Glomerular endothelial cell (primary cell): ENCODE data around the gene LBX2. TPM values are rescaled to one million over a fixed set of nuclear protein-coding genes. Genes with fewer than 3 reads are reported as not detected.

Source experiments
- DNase-seq: peaks from one replicate; pipeline ENCODE4 v3.0.0-alpha.2; 2011; ENCODE audit warnings: low read depth, low spot score; ENCODE audit errors: extremely low read depth
- total RNA-seq: library from RNA; depleted of rRNA; stranded (reverse); fragments of >200 nt; gene quantifications from 2 replicates; pipeline ENCODE4 v1.2.3, GENCODE V29; 2015

Gene LBX2, protein sequence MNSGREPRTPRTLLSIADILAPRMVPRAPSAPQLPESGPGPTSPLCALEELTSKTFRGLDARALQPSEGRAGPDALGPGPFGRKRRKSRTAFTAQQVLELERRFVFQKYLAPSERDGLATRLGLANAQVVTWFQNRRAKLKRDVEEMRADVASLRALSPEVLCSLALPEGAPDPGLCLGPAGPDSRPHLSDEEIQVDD
- 3.9 and 4.3 TPM in 2 replicates for total RNA-seq

DNA sequence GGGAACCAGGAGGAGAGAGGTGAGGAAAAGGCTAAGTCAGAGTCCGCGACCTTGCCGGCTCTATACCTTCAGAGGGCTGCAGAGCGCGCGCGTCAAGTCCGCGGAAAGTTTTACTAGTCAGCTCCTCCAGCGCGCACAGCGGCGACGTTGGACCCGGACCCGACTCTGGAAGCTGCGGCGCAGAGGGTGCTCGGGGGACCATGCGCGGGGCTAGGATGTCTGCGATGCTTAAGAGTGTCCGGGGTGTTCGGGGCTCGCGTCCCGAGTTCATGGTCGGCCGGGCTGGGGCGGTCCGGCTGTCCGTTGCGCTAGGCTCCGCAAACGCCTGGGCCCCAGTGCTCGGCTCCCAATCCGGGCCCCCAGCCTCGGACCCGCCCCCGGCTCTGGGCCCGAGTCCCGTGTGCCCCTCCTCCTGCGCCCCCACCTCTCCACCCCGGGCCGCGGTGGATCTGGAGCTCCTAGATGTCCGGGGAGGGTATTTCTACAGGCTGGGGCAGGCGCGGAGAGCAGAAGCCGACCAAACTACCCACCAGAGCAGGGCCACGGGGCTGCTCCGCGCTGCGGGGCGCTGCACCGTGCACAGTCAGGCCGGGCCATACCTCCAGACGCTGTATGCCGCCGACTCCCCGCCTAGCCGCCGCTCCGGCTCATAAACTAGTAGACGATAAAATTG lies at the start of gene LBX2:
Gene LBX2, minus strand, starts transcription at position 337 of the 673 bp plus-strand sequence. Its CDS starts 66 bp downstream, at position 271.
- no peak for DNase-seq

DNA sequence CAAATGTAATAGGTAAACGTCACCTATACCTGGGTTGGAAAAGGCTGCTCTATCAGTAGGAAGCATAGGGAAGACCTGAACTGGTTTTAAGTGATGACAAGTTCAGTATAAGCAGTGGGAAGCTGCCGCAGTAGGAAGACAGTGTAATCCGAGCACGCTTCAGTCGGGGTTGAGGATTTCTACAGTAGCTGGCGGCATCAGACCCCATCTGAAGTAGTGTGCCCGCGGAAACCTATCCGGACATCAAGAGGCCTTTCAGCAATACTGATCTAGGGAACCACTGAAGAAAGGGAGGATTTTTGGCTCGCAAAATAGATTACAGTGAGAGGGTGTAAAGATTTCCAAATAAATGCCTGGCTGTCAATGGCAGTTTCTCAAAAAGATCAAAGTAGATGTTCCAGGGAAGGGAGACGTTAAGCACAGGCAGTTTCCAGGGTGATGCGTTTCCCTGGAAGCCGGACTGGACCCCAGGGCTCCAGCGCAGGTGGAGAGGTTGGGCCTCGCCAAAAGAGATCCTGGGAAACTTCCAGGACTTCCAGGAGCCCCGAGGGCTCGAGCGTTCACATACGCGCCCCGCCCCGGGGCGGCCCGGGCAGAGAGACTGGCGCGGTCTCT lies 49.0 kb upstream of the LBX2 start:
- no peak for DNase-seq

DNA sequence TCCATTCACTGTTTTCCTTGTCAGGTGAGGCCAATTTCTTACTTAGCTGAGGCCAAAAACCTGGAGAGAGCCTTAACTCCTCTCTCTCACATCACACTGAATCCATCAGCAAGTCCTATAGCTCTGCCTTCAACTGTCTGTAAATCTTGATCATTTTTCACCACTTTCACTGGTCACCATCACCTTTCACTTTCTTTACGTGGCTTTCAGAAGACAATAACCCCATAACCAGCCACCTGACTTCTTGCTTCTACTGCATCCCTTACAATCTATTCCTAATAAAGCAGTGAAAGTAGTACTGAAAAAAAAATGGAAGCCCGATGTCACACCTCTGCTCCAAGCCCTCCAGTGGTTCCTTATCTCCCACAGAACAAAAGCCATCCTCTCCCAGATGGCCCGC lies 46.6 kb upstream of the LBX2 start:
- DNase-seq: no peak

DNA sequence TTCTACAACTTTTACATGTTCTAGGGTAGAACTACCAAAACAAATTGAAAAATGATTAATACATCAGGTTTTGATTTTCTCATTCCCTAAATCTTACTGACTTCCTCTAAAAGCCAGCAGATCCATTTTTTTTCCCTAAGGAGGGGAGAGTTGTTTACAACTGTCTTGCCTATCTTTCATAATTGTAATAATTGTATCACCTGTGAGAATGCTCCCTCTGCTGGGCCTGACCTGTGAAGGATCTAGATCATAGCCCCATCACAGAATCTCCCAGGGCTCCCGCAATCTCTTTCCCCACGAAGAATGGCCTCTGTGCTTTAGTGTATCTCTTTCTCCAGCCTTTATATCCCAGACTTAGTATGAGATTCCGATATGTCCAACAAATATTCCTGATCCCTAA lies 45.2 kb upstream of the LBX2 start:
- DNase-seq: no peak

DNA sequence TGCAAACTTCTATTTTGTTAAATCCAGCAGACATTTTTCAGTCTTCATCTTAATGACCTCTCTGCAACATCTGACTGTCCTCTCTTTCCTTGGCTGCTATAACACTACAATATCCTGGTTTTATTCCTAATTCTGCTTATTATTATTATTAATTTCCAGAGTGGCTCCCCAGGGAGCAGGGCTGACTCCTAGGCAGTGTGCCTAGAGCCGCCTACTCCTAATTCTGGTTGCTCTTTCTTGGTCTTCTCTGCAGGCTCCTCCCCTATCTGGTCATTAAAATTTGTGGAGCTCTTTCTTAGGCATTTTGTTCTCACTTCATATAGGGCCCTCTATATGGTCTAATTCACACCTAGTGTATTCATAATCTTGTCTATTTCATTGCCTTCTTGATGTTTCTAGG lies 43.6 kb upstream of the LBX2 start:
- DNase-seq: no peak

DNA sequence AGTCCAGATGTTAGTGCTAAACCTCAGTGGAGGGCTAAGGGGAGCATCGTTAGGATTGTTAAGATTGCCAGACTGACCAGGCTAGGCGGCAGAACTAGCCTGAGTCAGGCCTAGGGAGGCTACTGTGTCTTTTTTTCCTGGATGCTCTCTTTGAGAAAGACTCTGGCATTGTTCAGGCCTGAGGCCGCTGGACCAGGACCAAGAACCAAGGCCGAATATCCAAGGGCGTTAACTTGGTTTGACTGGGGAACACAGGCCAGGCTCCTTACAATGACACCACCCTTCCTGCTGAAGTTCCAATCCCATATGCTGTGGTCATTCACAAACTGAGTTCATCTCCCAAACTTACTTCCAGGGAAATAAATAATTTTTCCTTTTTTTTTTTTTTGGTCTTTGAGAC lies 40.9 kb upstream of the LBX2 start:
- DNase-seq: no peak

DNA sequence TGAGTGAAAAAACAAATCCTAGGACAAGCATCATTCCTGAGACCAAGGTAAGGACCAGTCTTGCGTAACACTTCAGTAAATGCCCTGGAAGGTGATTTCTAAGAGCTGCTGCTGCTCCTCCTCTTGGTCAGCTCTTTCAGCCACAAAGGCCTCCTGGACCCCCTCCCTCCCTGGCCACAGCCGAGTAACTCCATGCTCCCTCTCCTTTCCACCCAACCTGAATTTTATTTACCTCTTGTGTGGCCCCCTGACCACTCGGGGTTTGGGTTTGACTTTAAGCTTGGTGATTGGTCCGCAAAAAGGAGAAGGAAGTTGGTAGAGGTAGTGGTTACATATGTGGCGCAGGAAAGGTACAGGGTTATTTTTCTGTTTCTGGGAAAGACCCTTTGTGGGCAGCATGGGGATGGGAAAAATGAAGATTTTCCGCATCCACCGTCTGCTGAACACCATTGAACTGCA lies 39.5 kb upstream of the LBX2 start:
- DNase-seq: no peak

DNA sequence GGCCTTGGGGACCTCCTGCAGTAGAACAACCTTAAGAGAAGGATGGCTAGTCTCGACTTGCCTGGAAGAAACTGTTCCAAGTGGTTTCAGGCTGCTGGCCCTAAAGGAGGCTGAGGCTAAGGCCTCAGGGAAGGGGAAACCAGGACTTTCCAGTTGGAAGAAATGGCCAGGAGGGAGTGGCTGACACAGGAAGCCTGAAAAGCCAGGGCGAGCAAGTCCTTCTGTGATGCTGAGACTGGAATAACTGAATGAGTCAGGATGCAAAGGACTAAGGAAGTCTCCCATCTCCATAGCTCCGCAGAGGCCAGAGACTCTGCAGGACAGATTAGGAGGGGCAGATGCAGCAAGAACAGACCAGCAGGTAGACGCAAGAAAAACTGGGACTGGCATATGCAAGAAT lies 37.7 kb upstream of the LBX2 start:
- DNase-seq: no peak

DNA sequence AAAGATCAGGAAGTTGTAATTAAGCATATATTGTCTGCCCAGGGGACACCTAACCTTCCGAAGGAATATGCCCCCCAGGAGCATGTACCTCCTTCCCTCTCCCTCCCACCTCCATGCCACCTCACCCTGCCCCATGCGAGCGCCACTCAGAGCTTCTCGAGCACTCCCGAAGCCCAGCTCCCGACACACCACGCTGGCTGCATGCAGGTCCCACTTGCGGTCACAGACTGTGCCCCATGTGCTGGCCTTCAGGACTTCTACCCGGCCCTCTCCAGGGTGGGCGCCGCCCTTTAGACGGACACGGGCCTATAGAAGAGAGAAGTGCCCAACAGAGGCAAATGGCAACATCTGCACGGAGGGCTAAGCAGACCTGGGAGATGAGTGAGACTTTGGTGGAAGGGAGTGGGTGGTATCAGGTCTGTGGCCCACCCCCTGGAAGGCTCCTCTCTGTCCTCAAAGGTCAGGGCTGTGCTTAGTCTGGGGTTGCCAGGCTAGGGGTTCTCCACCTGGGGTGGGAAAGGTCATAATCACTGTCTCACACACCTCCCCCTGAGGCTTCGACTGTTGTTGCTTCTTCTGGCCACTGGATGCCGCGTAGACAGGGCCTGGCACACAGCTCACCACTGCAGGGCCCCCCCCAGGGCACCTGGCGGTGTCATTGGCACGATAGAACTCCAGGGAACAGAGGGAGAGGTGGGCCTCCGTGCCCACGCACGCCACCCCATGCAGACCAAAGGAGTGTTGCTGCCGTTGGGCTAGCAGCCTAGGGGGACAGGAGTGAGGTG lies 37.0 kb upstream of the LBX2 start:
- no peak for DNase-seq

DNA sequence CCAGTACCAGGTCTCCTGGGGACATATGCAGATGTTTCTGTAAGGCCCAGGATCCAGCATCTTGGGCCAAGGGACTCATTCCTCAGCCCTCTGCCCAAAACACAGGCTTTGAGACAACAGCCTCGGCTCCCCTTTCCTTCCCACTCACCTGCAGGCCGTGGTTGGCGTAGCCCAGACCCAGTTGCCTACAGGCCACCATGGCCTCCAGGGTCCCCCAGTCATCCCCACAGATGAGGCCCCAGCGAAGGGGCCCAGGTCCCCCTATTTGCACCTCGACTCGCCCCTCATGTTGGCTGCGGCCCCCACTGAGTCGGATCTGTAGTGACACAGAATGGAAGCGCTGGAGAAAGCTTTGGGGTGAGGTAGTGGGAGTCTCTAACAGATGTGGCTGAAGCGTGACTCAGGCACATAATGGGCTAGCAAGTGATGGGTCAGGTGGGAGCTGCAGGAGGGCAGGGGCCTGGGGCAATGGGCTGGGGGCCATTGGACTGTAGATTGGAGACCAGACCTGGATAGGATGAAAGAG lies 36.1 kb upstream of the LBX2 start:
- DNase-seq: no peak

DNA sequence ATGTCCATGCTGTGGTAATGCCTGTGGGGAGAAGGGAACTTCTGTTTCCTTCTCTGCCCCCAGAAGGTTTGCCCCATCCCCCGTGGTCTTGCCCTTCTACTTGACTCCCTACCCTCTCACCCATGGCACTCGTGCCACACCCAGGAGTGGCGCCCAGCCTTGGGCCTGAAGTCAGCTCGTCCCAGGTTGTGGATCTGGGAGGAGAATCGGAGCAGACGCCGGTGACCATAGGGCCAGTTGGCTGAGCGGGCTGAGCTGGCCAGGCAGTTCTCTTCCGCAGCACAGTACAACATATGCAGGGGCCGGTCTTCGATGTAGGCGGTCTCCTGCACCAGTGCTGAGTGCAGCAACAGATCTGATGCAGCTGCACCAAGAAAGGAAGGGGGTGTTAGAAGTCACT lies 35.0 kb upstream of the LBX2 start:
- DNase-seq: no peak

DNA sequence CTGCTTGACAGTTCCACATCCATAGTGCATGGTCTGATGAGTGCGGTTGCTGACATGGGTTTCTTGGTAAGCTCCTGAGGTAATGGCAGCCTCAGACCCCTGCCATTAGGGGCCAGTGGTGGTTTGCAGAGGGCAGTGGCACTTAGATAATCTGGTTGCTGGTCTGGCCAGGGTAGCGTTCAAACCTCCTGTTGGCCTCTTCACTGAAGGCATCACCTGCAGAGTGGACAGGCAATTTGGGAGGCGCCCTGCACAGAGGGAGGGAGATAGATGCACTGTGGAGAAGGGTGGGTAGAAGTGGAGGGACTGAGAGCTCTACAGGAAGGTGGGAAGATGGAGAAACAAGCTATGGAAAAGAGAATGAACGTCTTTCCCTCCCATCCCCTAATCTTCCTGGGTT lies 34.1 kb upstream of the LBX2 start:
- no peak for DNase-seq

DNA sequence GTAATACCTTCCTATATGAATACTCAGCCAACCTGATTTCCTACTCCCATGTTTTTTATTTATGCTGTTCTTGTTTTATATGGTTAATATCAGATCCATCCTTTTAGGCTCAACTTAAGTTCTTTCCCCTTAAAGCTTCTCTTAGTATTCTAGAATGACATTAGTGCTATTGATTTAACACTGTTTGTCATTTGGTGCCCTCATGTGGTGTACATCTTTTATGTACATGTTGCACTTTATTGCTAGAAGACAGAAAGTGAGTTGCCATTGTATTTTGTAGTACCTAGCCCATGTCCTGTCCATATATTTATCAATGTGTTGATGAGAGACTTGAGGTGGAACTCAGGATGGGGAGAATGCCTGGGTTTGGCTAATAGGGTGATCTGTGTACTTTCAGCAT lies 32.8 kb upstream of the LBX2 start:
- DNase-seq: no peak

DNA sequence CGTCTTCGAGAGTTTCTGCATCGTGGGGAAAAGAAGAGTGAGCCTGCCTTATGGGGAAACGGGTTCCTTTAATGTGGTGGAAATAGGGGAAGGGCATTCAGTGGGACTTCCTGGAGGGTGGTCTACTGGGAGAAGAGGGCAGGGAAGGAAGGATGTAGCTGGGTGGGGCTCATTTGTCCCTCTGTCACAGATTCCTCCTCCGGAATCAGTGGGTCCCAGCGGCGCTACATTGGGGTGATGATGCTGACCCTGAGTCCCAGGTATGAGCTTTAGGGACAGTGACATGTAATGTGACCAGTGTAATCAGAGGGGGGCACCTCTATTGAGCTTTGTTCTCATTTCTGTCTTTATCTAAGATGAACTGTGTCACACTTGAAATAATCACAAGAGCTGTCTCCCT lies 32.3 kb upstream of the LBX2 start:
- no peak for DNase-seq

DNA sequence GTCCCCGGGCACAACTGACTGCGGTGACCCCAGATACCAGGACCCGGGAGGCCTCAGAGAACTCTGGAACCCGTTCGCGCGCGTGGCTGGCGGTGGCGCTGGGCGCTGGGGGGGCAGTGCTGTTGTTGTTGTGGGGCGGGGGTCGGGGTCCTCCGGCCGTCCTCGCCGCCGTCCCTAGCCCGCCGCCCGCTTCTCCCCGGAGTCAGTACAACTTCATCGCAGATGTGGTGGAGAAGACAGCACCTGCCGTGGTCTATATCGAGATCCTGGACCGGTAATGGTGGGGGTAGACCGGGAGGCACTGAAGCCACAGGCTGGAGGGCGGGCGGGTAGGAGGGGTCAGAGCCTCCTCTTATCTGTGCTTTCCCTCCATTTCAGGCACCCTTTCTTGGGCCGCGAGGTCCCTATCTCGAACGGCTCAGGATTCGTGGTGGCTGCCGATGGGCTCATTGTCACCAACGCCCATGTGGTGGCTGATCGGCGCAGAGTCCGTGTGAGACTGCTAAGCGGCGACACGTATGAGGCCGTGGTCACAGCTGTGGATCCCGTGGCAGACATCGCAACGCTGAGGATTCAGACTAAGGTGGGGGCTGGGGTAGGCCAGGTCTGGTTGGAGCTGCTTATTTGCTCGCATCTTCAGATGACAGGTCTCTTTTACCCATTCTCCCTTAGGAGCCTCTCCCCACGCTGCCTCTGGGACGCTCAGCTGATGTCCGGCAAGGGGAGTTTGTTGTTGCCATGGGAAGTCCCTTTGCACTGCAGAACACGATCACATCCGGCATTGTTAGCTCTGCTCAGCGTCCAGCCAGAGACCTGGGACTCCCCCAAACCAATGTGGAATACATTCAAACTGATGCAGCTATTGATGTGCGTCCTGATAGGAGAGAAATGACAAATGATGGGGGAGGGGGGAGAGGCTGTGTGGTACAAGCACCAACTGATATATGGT lies 31.1 kb upstream of the LBX2 start:
- DNase-seq: no peak

DNA sequence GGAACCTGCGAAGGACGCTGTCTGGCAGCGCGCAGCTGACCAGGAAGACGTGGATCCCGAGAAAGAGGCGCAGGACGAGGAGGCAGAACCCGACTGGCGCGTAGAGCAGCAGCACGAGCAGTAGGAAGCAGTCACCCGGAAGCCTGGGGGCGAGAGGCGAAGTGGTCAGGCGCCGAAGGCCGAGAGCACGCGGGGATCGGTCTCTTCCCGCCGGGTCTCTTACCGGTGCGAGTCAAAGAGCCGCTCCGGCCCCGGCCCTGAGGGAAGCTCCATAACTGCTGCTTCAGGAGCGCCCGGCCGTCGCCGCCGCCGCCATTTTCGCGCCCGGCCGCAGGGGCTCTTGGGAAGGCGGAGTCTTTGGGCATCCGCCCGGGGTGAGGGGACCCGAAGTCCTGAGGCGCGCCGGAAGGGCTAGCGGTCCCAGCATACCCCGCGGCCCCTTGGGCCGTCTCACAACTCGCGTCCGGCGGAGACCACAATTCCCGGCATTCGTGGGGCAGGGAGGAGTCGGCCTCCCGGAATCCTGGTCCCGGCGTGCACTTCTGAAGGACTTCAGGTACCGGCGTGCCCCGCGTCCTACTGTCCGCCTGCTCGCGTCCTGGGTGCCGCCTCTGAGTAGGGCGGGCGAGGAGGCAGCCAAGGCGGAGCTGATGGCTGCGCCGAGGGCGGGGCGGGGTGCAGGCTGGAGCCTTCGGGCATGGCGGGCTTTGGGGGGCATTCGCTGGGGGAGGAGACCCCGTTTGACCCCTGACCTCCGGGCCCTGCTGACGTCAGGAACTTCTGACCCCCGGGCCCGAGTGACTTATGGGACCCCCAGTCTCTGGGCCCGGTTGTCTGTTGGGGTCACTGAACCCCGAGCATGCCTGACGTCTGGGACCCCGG lies 30.2 kb upstream of the LBX2 start, which contains the start of the genes AUP1 and HTRA2:
Gene AUP1, minus strand, starts transcription at position 350 of the 882 bp plus-strand sequence. Its CDS starts 77 bp downstream, at position 273.
Gene HTRA2, plus strand, starts transcription at position 577 of the 882 bp plus-strand sequence. Its CDS starts 74 bp downstream, at position 651.
- DNase-seq: peak; percentile 73

DNA sequence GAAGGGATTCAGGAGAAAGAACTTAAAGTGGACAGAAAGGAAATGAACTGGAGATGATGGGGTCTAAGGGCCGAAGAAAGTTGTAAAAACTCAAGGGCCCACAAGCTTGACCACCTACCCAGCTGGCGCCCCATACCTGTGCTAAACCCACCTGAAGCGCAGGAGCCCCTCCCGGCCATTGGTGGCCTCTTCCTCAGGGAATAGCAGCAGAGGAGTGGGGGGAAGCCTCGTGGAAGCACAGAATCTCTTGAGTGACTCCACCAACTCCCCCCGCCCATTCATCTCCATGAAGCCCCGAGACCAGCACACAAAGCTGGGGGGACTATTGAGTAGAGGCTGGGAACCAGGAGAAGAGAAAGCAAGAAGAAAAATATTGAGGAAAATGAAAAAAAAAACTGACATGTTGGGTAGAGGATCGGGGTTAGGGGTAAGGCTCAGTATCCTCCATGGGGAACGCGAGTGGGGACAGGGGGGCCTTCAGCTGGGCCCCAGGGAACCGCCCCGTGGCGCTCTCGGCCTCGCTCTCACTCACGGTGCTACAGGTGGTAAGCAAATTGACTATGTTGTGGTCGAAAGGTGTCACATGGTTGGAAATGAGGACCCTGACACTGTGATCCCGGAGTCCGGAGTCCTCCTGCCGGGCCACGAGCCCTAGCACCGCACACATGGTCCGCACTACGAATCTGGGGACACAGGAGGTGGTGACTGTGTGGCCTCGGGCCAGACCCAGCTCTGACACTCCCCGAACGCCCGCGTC lies 29.4 kb upstream of the LBX2 start:
- no peak for DNase-seq

DNA sequence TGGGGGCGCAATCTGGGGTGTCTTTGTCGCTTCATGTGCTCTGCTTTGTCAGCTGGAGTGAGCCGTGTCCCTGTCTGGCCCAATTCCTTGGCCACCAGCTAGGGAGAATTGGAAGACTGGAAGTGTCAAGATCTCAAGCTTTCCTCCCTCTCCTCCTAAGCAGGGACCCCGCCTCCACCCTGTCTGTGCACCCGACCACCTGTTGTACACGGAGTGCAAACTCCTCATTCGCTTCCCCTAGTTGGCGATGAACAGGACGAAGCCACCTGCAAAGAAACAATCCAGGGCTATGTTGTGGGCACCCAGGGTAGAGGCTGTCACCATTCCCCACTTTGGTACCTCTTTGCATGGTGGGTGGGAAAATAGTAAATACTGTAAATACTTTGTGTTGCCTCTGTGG lies 28.3 kb upstream of the LBX2 start:
- no peak for DNase-seq
